Heart left ventricle (tissue), 16 donors: ENCODE measurements around the gene GPR22. TPM values are rescaled to one million over a fixed set of nuclear protein-coding genes. Genes with fewer than 3 reads are reported as not detected.

ENCODE experiments used
- ATAC-seq, 4 donors: fragments of 200-7000 bp; cut with Tn5 transposase; one replicate each; pipeline ENCODE4 v1.9.1; 2020 to 2022; ENCODE audit warnings: moderate library complexity in 4 of 4, mild to moderate bottlenecking in 3 of 4, moderate number of reproducible peaks in 1 of 4
- DNase-seq, 5 donors: peaks; one replicate each; pipeline ENCODE4 v3.0.0-alpha.2; 2020
- H3K27ac ChIP-seq, 12 donors: fragments of 200-600 bp; sonication (generic) in 4 of 12; one replicate each; pipeline versions ENCODE4 v1.5.0 to v1.8.0; 2016 to 2022; ENCODE audit warnings: mild to moderate bottlenecking in 2 of 12
- H3K27me3 ChIP-seq, 9 donors: fragments of 200-600 bp; sonication (generic) in 2 of 9; one replicate each; pipeline versions ENCODE4 v1.5.1 to v1.8.0; 2016 to 2022; ENCODE audit warnings: mild to moderate bottlenecking in 3 of 9
- H3K36me3 ChIP-seq, 9 donors: fragments of 200-600 bp; sonication (generic) in 2 of 9; one replicate each; pipeline versions ENCODE4 v1.5.0 to v1.8.0; 2018 to 2022; ENCODE audit warnings: mild to moderate bottlenecking in 2 of 9
- H3K4me1 ChIP-seq, 12 donors: fragments of 200-600 bp; sonication (generic) in 4 of 12; one replicate each; pipeline versions ENCODE4 v1.5.0 to v1.8.0; 2016 to 2022; ENCODE audit warnings: mild to moderate bottlenecking in 3 of 12
- H3K4me3 ChIP-seq, 12 donors: fragments of 200-600 bp; sonication (generic) in 4 of 12; one replicate each; pipeline versions ENCODE4 v1.5.0 to v1.8.0; 2017 to 2022; ENCODE audit warnings: mild to moderate bottlenecking in 9 of 12, moderate library complexity in 4 of 12
- H3K9me3 ChIP-seq, 12 donors: fragments of 200-600 bp; sonication (generic) in 4 of 12; one replicate each; pipeline versions ENCODE4 v1.5.0 to v1.8.0; 2016 to 2022; ENCODE audit warnings: mild to moderate bottlenecking in 1 of 12
- POLR2A ChIP-seq, 2 donors: fragments of 450-650 bp; IDR thresholded peaks; one replicate each; pipeline ENCODE4 v1.6.1; 2017; ENCODE audit warnings: antibody characterized with exemption in 2 of 2, mild to moderate bottlenecking in 2 of 2, moderate library complexity in 2 of 2
- WGBS, 4 donors: extraction: QIAGEN DNeasy Blood & Tissue Kit in 2 of 4; methylation state at CpG; one replicate each; pipeline versions ENCODE4 v1.1.5 to v1.1.7; 2013 to 2018; 5-methylcytosine and 5-hydroxymethylcytosine counted together
- intact Hi-C, 10 donors: fragments of 100-400 bp; cut with DNase I; formaldehyde crosslinking; loops; one replicate each; pipeline versions ENCODE4 v1.11.1 to v1.14.2; 2022
- polyA plus RNA-seq, 2 donors: library from polyadenylated mRNA; stranded (reverse); fragments of 200-250 nt; gene quantifications; one replicate each; pipeline ENCODE4 v1.2.3, GENCODE V29; 2013
- total RNA-seq, 9 donors: library from RNA; depleted of rRNA in 2 of 9; stranded (reverse); fragments of >200 nt in 2 of 9; fragmentation: NEBNext Ultra II Directional in 3 of 9; extraction: Animal tissue kit (Norgen Biotek cat#: 25700) in 3 of 9; gene quantifications; one replicate each; pipeline versions ENCODE4 v1.1.0 to v1.2.4, GENCODE V29; 2016 to 2023
- TF ChIP-seq, protein P1 (sequence below), 12 donors: fragments of 200-600 bp; sonication (generic) in 4 of 12; IDR thresholded peaks; one replicate each; pipeline versions ENCODE4 v1.5.0 to v1.8.0; 2018 to 2022; ENCODE audit warnings: antibody characterized with exemption in 12 of 12, mild to moderate bottlenecking in 5 of 12
- donor health status: ischemic (EF 13 %, LVEDD 7.1; RV severe dilation, severe dysfunction).
- donor health status: healthy with polysubstance abuse.
- donor health status: DM: no; HTN: yes; CAD: no.
- donor health status: DM: no; HTN: no; CAD: no.
- donor health status: ischemic (EF 25% LVEDD 6.9; RV normal size, moderate dysfunction).
- donor health status: ischemic (EF 25% LVEDD 5.7; RV mildly dilated, moderate dysfunction).
- donor health status: healthy.
- donor health status: DM: yes; HTN: yes; CAD: no.
- donor health status: ischemic (EF 35%, LVEDD 5.7; RV mildly dilated, moderate dysfunction).
- donor health status: nonischemic (EF 11% LVEDD 7.7; RV severe dilation, severe dysfunction).
- donor health status: DM: yes; HTN: yes; CAD: no.
- donor health status: PGD.
- donor health status: ischemic (EF 29% LVEDD 5.4; RV normal size, mild dysfunction).
- donor health status: nonischemic (EF 23%, LVEDD 6.1; RV moderate dilation, normal function).

GPR22 gene
- total and polyA plus RNA-seq, 11 donors: 7.0 to 59.8 (median 34.3) TPM

DNA sequence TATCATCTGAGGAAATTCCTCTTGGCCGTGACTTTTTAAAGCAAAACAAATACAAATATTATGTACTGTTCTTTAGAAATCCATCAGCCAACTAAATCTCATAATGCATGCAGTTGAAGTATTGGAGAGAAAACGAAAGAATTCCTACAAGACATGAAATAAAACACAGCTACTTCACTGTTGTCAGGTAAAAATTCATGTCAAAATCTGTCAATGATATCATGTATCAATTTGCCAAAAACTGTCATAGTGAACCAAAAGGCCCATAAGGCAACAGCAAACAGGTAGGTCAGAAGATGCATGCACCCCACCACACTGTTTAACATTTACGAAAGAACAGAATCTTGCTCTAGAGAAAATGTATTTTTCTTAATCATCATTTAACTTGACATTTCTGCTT is 2.3 kb downstream of the GPR22 start:
- 29 to 42% (median 39%) methylated on average over 3 of the region's 3 CpGs for WGBS, 4 donors
- Histone ChIP-seq H3K27ac (peak overlapping the region in 11 of 12 donors; percentile 29 to 84 (median 75)), H3K27me3 (no peaks in the 10 kb centered on the region)

DNA sequence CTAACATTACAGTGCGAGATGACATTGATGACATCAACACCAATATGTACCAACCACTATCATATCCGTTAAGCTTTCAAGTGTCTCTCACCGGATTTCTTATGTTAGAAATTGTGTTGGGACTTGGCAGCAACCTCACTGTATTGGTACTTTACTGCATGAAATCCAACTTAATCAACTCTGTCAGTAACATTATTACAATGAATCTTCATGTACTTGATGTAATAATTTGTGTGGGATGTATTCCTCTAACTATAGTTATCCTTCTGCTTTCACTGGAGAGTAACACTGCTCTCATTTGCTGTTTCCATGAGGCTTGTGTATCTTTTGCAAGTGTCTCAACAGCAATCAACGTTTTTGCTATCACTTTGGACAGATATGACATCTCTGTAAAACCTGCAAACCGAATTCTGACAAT is 4.3 kb downstream of the GPR22 start:
- WGBS, 4 donors: 47 to 55% (median 51%) methylated on average over 5 of the region's 5 CpGs
- Histone ChIP-seq H3K36me3 (no peaks in the 10 kb centered on the region), H3K27me3 (no peaks in the 10 kb centered on the region), H3K4me3 (peak overlapping the region in 11 of 12 donors; percentile 13 to 56 (median 42)), H3K9me3 (no peaks in the 10 kb centered on the region), H3K27ac (peak overlapping the region; percentile 42 to 84 (median 74)), H3K4me1 (peaks cover 0 to 20% (median 0%) of the 10 kb centered on the region in 12 donors)
- intact Hi-C loops: loop anchor here in 4 of 10 donors (5.0 to 10.0 kb wide), 5 partner anchors 88 to 272 kb away; partner anchors contain the start of genes COG5 (in 1 of the 4) and DUS4L (in 1 of the 4)
- DNase-seq (no peak), ATAC-seq (peak; percentile 57 to 78 (median 62))
- TF ChIP-seq POLR2A (IDR thresholded peaks at IDR 0.05): no peak
- TF ChIP-seq, protein P1, sequence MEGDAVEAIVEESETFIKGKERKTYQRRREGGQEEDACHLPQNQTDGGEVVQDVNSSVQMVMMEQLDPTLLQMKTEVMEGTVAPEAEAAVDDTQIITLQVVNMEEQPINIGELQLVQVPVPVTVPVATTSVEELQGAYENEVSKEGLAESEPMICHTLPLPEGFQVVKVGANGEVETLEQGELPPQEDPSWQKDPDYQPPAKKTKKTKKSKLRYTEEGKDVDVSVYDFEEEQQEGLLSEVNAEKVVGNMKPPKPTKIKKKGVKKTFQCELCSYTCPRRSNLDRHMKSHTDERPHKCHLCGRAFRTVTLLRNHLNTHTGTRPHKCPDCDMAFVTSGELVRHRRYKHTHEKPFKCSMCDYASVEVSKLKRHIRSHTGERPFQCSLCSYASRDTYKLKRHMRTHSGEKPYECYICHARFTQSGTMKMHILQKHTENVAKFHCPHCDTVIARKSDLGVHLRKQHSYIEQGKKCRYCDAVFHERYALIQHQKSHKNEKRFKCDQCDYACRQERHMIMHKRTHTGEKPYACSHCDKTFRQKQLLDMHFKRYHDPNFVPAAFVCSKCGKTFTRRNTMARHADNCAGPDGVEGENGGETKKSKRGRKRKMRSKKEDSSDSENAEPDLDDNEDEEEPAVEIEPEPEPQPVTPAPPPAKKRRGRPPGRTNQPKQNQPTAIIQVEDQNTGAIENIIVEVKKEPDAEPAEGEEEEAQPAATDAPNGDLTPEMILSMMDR (IDR thresholded peaks at IDR 0.05): no peak

More for the DNA sequence above, 2.3 kb downstream of the GPR22 start:
- peak overlapping the region in 10 of 12 donors; percentile 23 to 56 (median 44) for H3K4me3 ChIP-seq
- intact Hi-C loops: loop anchor here in 4 of 10 donors (5.0 to 10.0 kb wide), 5 partner anchors 90 to 270 kb away; partner anchors contain the start of genes COG5 (in 1 of the 4) and DUS4L (in 1 of the 4)
- no peaks in the 10 kb centered on the region for H3K36me3 ChIP-seq
- peaks cover 0 to 22% (median 0%) of the 10 kb centered on the region in 12 donors for H3K4me1 ChIP-seq
- TF ChIP-seq POLR2A (IDR thresholded peaks at IDR 0.05): no peak
- TF ChIP-seq, protein P1 (IDR thresholded peaks at IDR 0.05): no peak
- ATAC-seq: no peak
- H3K9me3 ChIP-seq: no peaks in the 10 kb centered on the region
- no peak for DNase-seq

DNA sequence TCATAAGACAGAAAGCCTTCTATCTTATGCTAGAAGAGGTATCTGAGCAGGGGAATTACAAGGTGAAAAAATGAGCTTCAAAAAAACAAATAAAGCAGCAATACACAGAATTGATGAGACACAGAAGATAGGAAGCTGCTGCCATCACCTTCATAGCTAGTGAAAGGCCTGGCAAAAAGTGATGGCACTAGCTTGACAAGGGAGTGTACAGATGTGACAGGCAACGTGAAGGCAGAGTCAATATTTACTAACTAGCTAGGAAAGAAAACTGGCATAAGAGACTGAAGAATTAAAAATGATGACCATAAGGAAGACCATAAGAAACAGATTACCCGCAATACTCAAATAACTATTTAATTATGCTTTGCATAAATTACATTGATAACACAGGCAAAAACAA is 9.4 kb downstream of the GPR22 start:
- WGBS, 4 donors: 58 to 68% (median 64%) methylated on average over 2 of the region's 2 CpGs
- ATAC-seq (peak in 3 of 4 donors; percentile 52 to 66 (median 57)), DNase-seq (no peak)
- TF ChIP-seq, protein P1 (IDR thresholded peaks at IDR 0.05): no peak
- TF ChIP-seq POLR2A (IDR thresholded peaks at IDR 0.05): no peak
- Histone ChIP-seq H3K4me3 (peak overlapping the region in 8 of 12 donors; percentile 0 to 52 (median 43)), H3K27ac (peak overlapping the region; percentile 49 to 84 (median 74)), H3K4me1 (peaks cover 0 to 12% (median 0%) of the 10 kb centered on the region in 12 donors), H3K9me3 (no peaks in the 10 kb centered on the region), H3K27me3 (no peaks in the 10 kb centered on the region), H3K36me3 (no peaks in the 10 kb centered on the region)
- intact Hi-C loops: loop anchor here in 3 of 10 donors (5.0 to 10.0 kb wide), 4 partner anchors 83 to 195 kb away; partner anchors contain the start of genes BCAP29 (in 1 of the 3), COG5 (in 1 of the 3) and DUS4L (in 1 of the 3)

DNA sequence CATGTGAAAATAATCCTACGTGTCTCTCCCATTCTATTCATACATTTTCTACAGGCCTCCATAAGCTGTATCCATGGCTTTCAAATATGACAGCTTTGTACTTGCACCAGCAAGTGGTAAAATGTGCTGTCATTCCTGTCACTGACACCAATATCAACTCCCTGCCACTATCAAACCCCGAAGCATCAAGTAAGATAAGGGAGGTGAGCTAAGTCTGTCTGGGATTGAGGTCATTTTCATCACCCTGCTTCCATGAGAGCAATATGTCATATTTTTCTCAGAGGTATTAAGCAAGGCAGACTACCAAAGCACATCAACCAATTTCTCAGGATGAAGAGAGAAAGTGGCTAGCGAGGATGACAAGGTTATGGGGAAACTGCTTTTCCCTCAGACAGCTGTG is 11.1 kb downstream of the GPR22 start:
- ATAC-seq (peak; percentile 91 to 98 (median 96)), DNase-seq (peak in 3 of 5 donors; percentile 25 to 32 (median 30))
- TF ChIP-seq, protein P1 (IDR thresholded peaks at IDR 0.05): no peak
- no peak for TF ChIP-seq POLR2A (IDR thresholded peaks at IDR 0.05)
- H3K36me3 ChIP-seq: no peaks in the 10 kb centered on the region
- 50 to 58% (median 55%) methylated on average over 3 of the region's 3 CpGs for WGBS, 4 donors
- H3K4me1 ChIP-seq: peaks cover 0 to 15% (median 1%) of the 10 kb centered on the region in 12 donors
- intact Hi-C loops: loop anchor here in 2 of 10 donors (5.0 to 10.0 kb wide), 2 partner anchors 81 to 84 kb away; partner anchors contain the start of genes COG5 (in 2 of the 2) and DUS4L (in 2 of the 2)
- peak overlapping the region in 10 of 12 donors; percentile 1 to 52 (median 39) for H3K4me3 ChIP-seq
- H3K9me3 ChIP-seq: no peaks in the 10 kb centered on the region
- peak overlapping the region; percentile 12 to 84 (median 74) for H3K27ac ChIP-seq
- no peaks in the 10 kb centered on the region for H3K27me3 ChIP-seq
